Dedifferentiated amniotic fluid mesenchymal stem cell (primary cell): Measurements from ENCODE around the gene MAP3K15.

Experiments used
- DNase-seq: peaks from one replicate; pipeline ENCODE4 v3.0.0-alpha.2; 2016; ENCODE audit errors: extremely low spot score

MAP3K15 gene

GRCh38 chrX:19389227-19389845, 126.0 kb downstream of the MAP3K15 start:
- no peak for DNase-seq

- no peak for DNase-seq
Measured at GRCh38 chrX:19388741-19389140, 126.6 kb downstream of the MAP3K15 start.

GRCh38 chrX:19388064-19388679, 127.1 kb downstream of the MAP3K15 start:
- no peak for DNase-seq

GRCh38 chrX:19386679-19387078, 128.6 kb downstream of the MAP3K15 start:
- no peak for DNase-seq

GRCh38 chrX:19382555-19383145, 132.7 kb downstream of the MAP3K15 start:
- no peak for DNase-seq

- DNase-seq = no peak
Measured at GRCh38 chrX:19381326-19381725, 134.0 kb downstream of the MAP3K15 start.

GRCh38 chrX:19377799-19378198, 137.5 kb downstream of the MAP3K15 start:
- DNase-seq = no peak

- DNase-seq = no peak
Measured at GRCh38 chrX:19375546-19375945, 139.8 kb downstream of the MAP3K15 start.

GRCh38 chrX:19373351-19373891, 141.9 kb downstream of the MAP3K15 start:
- DNase-seq = no peak

GRCh38 chrX:19372547-19373331, 142.6 kb downstream of the MAP3K15 start:
- no peak for DNase-seq

GRCh38 chrX:19372170-19372546, 143.2 kb downstream of the MAP3K15 start:
- DNase-seq = peak; percentile 53

- DNase-seq = no peak
Measured at GRCh38 chrX:19370061-19370460, 145.2 kb downstream of the MAP3K15 start.

- DNase-seq = no peak
Measured at GRCh38 chrX:19368576-19368975, 146.7 kb downstream of the MAP3K15 start.

- no peak for DNase-seq
Measured at GRCh38 chrX:19361701-19362100, 153.6 kb downstream of the MAP3K15 start.

- DNase-seq = no peak
Measured at GRCh38 chrX:19360903-19361302, 154.4 kb downstream of the MAP3K15 start.

GRCh38 chrX:19358521-19358920, 156.8 kb downstream of the MAP3K15 start:
- no peak for DNase-seq

- DNase-seq = no peak
Measured at GRCh38 chrX:19354625-19355024, 160.7 kb downstream of the MAP3K15 start.

GRCh38 chrX:19350941-19351384, 164.3 kb downstream of the MAP3K15 start:
- no peak for DNase-seq

GRCh38 chrX:19349264-19349663, 166.0 kb downstream of the MAP3K15 start:
- DNase-seq = no peak

- DNase-seq = no peak
Measured at GRCh38 chrX:19347916-19348315, 167.4 kb downstream of the MAP3K15 start.

- DNase-seq = no peak
Measured at GRCh38 chrX:19344661-19345060, 170.6 kb downstream of the MAP3K15 start.
